ENCODE data around the gene RNU1-2.
A peak's percentile ranks its signal among the peaks of the same experiment; 100 is the strongest.
"Not testable (repeated sequence)": the region's sequence is repeated elsewhere in the genome, so short reads cannot be mapped to it uniquely, and the experiment has no call there.

The RNU1-2 gene

DNA sequence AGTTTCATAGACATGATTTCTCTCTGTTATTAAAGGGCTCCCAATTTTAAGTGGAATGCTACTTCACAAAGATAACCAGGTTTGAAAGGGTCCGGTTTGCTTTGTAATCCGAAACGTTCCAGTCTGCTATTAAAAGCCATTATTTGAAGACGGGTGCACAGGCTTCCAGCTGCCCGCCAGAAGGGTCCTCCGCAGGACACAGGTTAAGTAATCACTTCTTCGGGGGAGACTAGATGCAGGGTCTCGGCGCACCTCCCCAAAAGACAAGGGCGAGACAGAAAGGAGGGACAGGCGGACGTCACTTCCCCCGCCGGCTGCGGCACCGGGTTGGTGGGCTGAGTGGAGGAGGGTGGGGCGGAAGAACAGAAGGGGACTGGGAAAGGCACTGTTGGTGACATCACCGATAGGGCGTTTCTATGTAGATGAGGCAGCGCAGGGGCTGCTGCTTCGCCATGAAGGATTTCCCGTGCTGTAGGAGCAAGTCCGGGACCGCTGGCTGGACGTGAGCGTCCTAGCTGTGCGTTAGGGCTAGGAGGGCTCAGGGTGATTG, 8.9 kb downstream of the RNU1-2 start:
- H3K27me3 ChIP-seq (ENCODE audit: control insufficient read depth in 1 of 2, insufficient read depth in 2 of 2, low read length in 2 of 2) = no peaks in the 10 kb centered on the region
- peaks cover 22% of the 10 kb centered on the region for H3K4me1 ChIP-seq (ENCODE audit: insufficient read depth, low read length)
- peak overlapping the region; percentile 97 for H3K27ac ChIP-seq (ENCODE audit: low read depth, low read length)
- no peaks in the 10 kb centered on the region for H3K36me3 ChIP-seq (ENCODE audit: insufficient read depth, low read length)
- H3K9ac ChIP-seq (ENCODE audit: low read length) = peak overlapping the region; percentile 74
- peak overlapping the region; percentile 21 to 71 for H3K4me3 ChIP-seq (ENCODE audit: low read depth in 1 of 2, low read length in 2 of 2)
- H3K9me3 ChIP-seq (ENCODE audit: low read length) = no peaks in the 10 kb centered on the region

DNA sequence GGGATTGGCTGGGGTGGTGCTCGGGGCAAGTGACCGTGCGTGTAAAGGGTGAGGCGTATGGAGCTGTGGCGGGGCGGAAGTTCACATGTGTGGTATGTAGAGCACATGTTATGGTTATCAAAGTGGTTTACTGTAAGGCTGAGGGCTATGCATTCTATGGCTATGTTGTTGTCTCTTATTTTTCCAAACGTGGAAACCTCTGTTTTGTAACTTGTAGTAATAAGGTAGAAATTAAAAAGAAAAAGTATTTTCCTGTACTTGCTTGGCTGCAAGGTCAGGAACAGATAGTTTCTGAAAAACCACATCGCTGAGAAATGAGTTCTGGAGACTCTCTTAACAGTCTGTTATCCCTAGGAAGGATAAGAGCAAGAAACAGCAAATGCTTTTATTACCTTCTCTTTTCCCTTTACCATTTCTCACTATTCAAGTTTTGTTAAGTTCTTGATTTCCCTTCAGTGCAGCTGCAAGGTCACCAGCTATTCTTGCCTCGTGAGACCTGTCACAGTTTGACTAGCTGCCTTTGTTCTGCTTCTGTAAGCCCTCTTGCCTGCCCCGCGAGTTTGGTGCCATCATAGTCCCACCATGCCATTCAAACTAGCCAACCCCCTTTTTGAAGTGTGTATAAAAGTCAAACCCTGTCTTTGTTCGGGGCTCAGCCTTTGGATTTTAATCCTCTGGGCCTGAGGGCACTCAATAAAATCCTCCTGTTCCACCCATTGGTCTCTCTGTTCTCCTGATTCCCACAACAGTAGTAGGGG, 9.5 kb downstream of the RNU1-2 start:
- Histone ChIP-seq H3K4me1 (ENCODE audit: insufficient read depth, low read length) (peaks cover 22% of the 10 kb centered on the region), H3K27ac (ENCODE audit: low read depth, low read length) (peak overlapping the region; percentile 97), H3K4me3 (ENCODE audit: low read depth in 1 of 2, low read length in 2 of 2) (peak overlapping the region in 1 of 2 donors; percentile 71), H3K36me3 (ENCODE audit: insufficient read depth, low read length) (no peaks in the 10 kb centered on the region), H3K27me3 (ENCODE audit: control insufficient read depth in 1 of 2, insufficient read depth in 2 of 2, low read length in 2 of 2) (no peaks in the 10 kb centered on the region), H3K9me3 (ENCODE audit: low read length) (no peaks in the 10 kb centered on the region), H3K9ac (ENCODE audit: low read length) (peak overlapping the region; percentile 74)

DNA sequence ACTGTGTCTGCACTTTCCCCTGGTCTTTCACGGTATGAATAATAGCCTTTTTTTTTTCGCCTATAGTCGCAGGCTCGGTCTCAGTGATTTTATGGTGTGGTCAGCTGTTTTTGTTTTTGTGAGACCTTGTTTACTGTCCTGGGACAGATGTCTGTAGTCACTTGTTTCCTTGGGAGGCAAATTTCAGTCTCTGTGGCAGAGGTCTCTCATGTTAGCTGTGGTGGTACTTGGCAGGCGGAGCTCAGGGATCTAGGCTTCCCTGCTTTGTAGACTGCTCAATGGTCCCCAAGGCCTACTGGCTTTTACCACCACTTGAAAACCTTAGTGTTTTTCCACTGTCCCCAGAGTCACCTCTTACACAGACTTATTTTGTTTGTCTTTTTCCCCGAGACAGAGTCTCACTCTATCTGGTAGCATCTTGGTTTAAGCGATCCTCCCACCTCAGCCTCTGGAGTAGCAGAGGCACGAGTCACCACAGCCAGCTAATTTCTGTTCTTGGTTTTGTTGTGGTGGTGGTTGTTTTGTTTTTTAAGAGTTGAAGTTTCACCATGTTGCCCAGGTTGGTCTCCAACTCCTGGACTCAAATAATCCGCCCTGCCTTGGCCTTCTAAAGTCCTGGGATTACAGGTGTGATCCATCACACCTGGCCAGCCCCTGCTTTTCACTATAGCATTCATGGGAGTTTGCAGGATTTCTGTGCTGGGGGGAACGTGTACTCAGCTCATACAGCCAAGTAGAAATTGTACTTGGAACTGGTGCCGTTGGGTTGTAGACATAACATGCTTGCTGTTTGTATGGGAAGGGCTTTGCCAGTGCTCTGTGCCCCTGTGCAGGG, 10.3 kb downstream of the RNU1-2 start:
- Histone ChIP-seq H3K27me3 (ENCODE audit: control insufficient read depth in 1 of 2, insufficient read depth in 2 of 2, low read length in 2 of 2) (no peaks in the 10 kb centered on the region), H3K36me3 (ENCODE audit: insufficient read depth, low read length) (no peaks in the 10 kb centered on the region), H3K27ac (ENCODE audit: low read depth, low read length) (peak overlapping the region; percentile 97), H3K9me3 (ENCODE audit: low read length) (no peaks in the 10 kb centered on the region), H3K4me3 (ENCODE audit: low read depth in 1 of 2, low read length in 2 of 2) (peak overlapping the region in 1 of 2 donors; percentile 42), H3K9ac (ENCODE audit: low read length) (peak overlapping the region; percentile 74), H3K4me1 (ENCODE audit: insufficient read depth, low read length) (peaks cover 22% of the 10 kb centered on the region)

DNA sequence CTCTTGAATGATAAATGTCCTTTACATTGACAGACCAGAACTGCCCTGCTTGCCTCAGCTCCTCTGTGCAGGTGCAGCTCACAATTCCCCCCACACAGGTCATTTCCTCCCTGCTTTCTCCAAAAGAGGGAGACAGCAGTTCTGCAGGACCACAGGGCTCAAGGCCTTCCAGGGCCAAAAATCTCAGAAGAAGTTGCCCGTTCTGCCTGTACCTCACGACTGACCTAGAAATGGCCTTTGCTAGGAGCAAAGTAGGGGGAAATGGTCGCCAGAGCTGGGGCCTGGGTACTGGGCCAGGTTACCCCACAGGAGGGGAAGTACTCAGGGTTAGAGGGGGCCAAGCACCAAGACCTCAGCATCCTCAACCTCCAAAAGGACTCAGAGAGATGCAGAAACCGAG, 11.1 kb downstream of the RNU1-2 start:
- H3K9me3 ChIP-seq (ENCODE audit: low read length) = no peaks in the 10 kb centered on the region
- no peak overlapping the region for H3K4me3 ChIP-seq (ENCODE audit: low read depth in 1 of 2, low read length in 2 of 2)
- H3K27me3 ChIP-seq (ENCODE audit: control insufficient read depth in 1 of 2, insufficient read depth in 2 of 2, low read length in 2 of 2) = no peaks in the 10 kb centered on the region
- no peak overlapping the region for H3K27ac ChIP-seq (ENCODE audit: low read depth, low read length)
- H3K4me1 ChIP-seq (ENCODE audit: insufficient read depth, low read length) = peaks cover 22% of the 10 kb centered on the region
- no peak overlapping the region for H3K9ac ChIP-seq (ENCODE audit: low read length)
- H3K36me3 ChIP-seq (ENCODE audit: insufficient read depth, low read length) = no peaks in the 10 kb centered on the region

DNA sequence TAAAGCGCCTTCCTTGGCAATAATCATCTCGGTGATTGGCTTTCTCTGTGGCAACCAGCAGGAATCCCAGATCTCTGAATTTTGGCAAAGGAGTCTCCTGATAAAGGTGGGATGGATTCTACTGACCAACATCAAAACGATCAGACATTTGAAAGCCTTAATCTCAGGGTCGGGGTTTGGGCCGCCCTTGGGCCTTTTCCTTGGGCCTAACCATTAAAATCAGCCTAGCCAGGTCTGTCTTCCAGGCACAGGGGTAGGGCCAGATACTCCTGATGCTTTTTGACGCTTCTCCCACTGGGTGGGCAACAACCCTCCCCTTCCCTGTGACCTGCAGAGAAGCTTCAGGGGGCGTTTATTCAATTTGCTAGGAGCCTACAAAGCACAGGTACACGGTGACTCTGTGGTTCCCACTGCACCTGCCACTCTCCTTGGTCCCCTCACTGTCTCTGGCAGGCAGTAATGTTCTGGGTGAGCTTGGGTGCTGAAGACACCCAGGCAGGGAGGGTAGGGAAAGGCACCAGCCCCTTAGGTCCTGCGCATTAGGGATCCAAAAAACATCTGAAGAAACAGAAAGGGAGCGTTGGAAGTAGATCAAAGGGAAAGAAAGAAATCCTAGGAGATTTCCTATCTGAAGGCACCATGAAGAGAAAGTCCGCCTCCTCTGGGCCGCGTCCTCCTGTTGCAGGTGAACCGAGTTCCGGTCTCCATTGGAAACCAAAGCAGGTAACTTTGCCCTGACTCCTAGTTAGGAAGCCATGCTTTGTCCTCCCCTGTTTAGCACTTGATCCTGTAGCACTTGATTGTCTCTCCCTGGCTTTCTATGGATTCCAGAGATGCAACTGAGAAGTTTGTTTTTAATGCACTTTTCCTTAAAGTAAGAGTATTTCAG, 12.3 kb downstream of the RNU1-2 start:
- no peak overlapping the region for H3K27ac ChIP-seq (ENCODE audit: low read depth, low read length)
- H3K4me3 ChIP-seq (ENCODE audit: low read depth in 1 of 2, low read length in 2 of 2) = no peak overlapping the region
- no peak overlapping the region for H3K9ac ChIP-seq (ENCODE audit: low read length)
- peaks cover 22% of the 10 kb centered on the region for H3K4me1 ChIP-seq (ENCODE audit: insufficient read depth, low read length)
- H3K9me3 ChIP-seq (ENCODE audit: low read length) = no peaks in the 10 kb centered on the region
- H3K36me3 ChIP-seq (ENCODE audit: insufficient read depth, low read length) = no peaks in the 10 kb centered on the region
- H3K27me3 ChIP-seq (ENCODE audit: control insufficient read depth in 1 of 2, insufficient read depth in 2 of 2, low read length in 2 of 2) = no peaks in the 10 kb centered on the region

DNA sequence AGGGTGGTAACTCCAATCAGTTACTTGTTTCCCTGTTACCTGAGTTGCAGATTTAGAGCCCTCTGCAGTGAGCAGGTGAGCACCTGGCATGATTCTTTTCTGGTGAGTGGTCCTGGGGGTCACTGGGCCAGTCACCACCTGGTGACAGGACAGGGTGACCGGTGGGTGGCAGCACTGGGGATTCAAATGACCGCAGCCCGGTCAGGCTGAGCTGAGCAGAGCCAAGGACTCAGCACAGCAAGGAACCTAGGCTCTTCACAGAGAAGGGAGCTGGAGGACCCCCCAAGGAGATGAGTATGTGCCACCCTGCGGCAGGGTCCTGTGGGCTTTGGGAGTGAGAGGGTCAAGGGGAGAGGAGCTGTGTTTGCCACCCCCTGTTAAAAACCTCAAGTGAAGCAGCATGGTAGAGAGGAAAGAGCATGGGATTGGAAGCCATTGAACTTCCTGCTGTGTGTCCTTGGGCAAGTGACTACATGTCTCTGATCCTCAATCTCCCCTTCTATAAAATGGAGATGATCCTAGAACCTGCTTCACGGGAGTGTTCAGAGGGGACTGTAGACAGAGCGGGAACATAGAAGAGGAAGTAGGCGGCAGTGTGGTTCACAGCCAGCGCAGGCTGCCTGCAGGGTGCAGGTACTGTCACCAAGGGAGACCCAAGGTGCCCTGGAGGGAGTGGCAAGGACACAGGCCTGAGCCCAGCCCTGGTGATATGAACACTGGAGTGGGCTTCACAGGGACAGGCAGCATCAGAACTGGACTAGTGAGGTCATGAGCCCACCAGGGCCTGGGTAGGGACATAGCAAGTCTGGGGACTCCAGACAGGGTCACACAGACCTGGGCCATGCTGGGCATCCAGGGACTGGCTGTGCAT, 16.3 kb downstream of the RNU1-2 start:
- not testable (repeated sequence) for H3K27ac ChIP-seq (ENCODE audit: low read depth, low read length); H3K9ac ChIP-seq (ENCODE audit: low read length); H3K9me3 ChIP-seq (ENCODE audit: low read length); H3K27me3 ChIP-seq (ENCODE audit: control insufficient read depth in 1 of 2, insufficient read depth in 2 of 2, low read length in 2 of 2); H3K36me3 ChIP-seq (ENCODE audit: insufficient read depth, low read length); H3K4me3 ChIP-seq (ENCODE audit: low read depth in 1 of 2, low read length in 2 of 2)
- peaks cover 21% of the 10 kb centered on the region for H3K4me1 ChIP-seq (ENCODE audit: insufficient read depth, low read length)

DNA sequence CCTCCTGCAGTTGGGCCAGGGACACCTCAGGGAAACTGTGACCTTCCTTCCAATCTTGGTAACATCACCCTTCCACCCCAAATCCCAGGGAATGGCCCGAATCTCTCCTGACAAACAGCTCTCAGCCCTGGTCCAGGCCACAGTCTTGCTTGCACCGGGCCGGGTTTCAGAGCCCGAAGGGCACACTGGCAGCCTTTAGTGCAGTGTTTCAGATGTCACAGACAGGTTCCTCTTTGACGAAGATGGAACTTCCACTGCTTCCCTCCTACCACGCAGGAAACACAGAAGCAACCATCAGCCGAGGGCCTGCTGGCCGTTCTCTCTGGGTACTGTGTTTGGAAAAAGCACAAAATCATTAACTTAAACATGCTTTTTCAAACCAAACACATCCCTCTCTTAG, 17.0 kb downstream of the RNU1-2 start:
- H3K27me3 ChIP-seq (ENCODE audit: control insufficient read depth in 1 of 2, insufficient read depth in 2 of 2, low read length in 2 of 2); H3K9me3 ChIP-seq (ENCODE audit: low read length); H3K27ac ChIP-seq (ENCODE audit: low read depth, low read length); H3K36me3 ChIP-seq (ENCODE audit: insufficient read depth, low read length); H3K9ac ChIP-seq (ENCODE audit: low read length): not testable (repeated sequence)
- peaks cover 21% of the 10 kb centered on the region for H3K4me1 ChIP-seq (ENCODE audit: insufficient read depth, low read length)
- H3K4me3 ChIP-seq (ENCODE audit: low read depth in 1 of 2, low read length in 2 of 2) = peak overlapping the region in 1 of 2 donors; percentile 80

DNA sequence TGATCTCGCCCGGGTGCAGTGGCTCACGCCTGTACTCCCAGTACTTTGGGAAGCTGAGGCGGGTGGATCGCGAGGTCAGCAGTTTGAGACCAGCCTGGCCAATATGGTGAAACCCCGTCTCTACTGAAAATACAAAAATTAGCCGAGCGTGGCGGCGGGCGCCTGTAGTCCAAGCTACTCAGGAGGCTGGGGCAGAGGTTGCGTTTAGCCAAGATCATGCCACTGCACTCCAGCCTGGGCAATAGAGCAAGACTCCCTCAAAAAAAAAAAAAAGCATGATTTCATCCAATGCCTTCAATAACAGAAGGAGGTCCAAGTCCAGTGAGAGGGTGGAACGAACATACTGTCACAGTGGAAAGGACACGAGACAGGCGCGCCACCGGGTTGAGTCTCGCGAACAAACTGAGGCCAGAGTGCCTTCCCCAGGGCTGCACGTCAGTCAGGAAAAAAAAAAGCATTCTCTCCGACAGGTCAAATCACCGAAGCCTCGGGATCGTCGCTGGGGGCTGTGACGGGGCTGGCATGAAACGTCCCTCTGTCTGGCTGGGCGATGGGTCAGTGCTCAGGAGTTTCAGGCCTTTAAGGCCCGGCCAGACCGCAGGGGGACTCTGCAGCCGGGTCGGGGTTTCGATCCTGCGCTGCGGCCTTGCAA, 17.5 kb downstream of the RNU1-2 start:
- no peak overlapping the region for H3K9ac ChIP-seq (ENCODE audit: low read length)
- peak overlapping the region; percentile 49 for H3K27ac ChIP-seq (ENCODE audit: low read depth, low read length)
- no peaks in the 10 kb centered on the region for H3K9me3 ChIP-seq (ENCODE audit: low read length)
- H3K27me3 ChIP-seq (ENCODE audit: control insufficient read depth in 1 of 2, insufficient read depth in 2 of 2, low read length in 2 of 2) = no peaks in the 10 kb centered on the region
- peak overlapping the region; percentile 45 to 80 for H3K4me3 ChIP-seq (ENCODE audit: low read depth in 1 of 2, low read length in 2 of 2)
- peaks cover 21% of the 10 kb centered on the region for H3K4me1 ChIP-seq (ENCODE audit: insufficient read depth, low read length)
- no peaks in the 10 kb centered on the region for H3K36me3 ChIP-seq (ENCODE audit: insufficient read depth, low read length)

DNA sequence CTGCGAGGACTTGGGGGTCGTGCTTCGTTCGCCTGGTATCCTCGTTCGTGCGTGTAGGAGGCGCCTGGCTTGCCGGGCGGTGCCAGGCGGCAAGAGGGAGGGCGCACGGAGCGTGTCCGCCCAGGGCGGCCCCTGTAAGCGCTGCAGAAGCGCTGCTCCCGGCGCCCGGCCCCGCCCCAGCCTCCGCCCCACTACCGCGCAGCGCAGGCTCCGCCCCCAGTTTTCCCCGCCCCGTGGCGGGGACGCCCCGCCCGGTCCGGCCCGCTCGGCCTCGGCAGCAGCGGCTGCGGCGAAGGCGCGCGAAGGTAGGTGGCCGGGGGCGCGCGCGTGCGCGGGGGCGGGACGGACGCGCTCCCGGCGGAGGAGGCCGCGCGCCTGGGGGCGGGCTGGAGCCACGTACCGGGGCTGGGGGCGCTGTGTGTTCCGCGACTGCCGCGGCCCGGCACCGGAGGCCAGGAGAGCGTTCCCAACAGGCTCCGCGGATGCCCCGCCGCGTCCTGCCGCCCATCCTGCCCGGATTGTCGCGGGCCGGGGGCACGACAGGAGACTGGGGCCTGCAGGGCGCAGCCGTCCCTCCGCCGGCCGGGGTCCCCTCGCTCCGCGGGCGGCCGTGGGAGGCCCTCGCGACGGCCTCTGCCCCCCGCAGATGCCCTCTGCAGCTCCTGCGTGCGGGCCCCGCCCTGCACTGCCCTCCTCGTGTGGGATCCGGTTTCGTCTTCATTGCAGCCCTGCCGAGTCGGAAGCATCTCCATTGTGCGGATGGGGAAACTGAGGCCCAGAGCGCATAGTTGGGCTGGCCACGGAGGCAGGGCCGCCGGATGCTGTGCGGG, 18.3 kb downstream of the RNU1-2 start:
- Histone ChIP-seq H3K4me3 (ENCODE audit: low read depth in 1 of 2, low read length in 2 of 2) (peak overlapping the region; percentile 61 to 87), H3K27me3 (ENCODE audit: control insufficient read depth in 1 of 2, insufficient read depth in 2 of 2, low read length in 2 of 2) (no peaks in the 10 kb centered on the region), H3K9ac (ENCODE audit: low read length) (peak overlapping the region; percentile 71), H3K27ac (ENCODE audit: low read depth, low read length) (peak overlapping the region; percentile 80), H3K36me3 (ENCODE audit: insufficient read depth, low read length) (no peaks in the 10 kb centered on the region), H3K4me1 (ENCODE audit: insufficient read depth, low read length) (peaks cover 21% of the 10 kb centered on the region), H3K9me3 (ENCODE audit: low read length) (no peaks in the 10 kb centered on the region)

Measured in muscle layer of colon (tissue), 2 donors.